SU-DHL-6 (cell line): ENCODE measurements around the gene ZNF579.

Source experiments
- H2AFZ ChIP-seq: fragments of 200-600 bp; sonication (generic); 2 replicates; pipeline ENCODE4 v1.6.1; 2014; ENCODE audit warnings: low read depth, mild to moderate bottlenecking, moderate library complexity, mixed read lengths, antibody characterized with exemption, low read length; ENCODE audit not compliant: severe bottlenecking
- H3F3A ChIP-seq: fragments of 200-600 bp; shearing (Covaris generic); 2 replicates; pipeline ENCODE4 v1.6.0; 2016; ENCODE audit warnings: antibody characterized with exemption, mild to moderate bottlenecking; ENCODE audit not compliant: insufficient read depth
- H3K27ac ChIP-seq: fragments of 200-600 bp; sonication (generic); 2 replicates; pipeline ENCODE4 v1.5.1; 2016; ENCODE audit warnings: low read depth, mild to moderate bottlenecking, low read length, moderate library complexity, mixed read lengths
- H3K27me3 ChIP-seq: fragments of 200-600 bp; sonication (generic), shearing (Covaris generic); 2 replicates; pipeline ENCODE4 v1.6.0; 2014; ENCODE audit warnings: mild to moderate bottlenecking, low read length
- H3K36me3 ChIP-seq: fragments of 200-600 bp; sonication (generic); 2 replicates; pipeline ENCODE4 v1.6.1; 2014; ENCODE audit warnings: mild to moderate bottlenecking, low read length, mixed read lengths
- H3K4me2 ChIP-seq: fragments of 300-600, 200-600 bp; shearing (Covaris generic), sonication (generic); 2 replicates; pipeline ENCODE4 v1.6.0; 2014; ENCODE audit warnings: low read length, low read depth, mild to moderate bottlenecking; ENCODE audit not compliant: poor library complexity, severe bottlenecking
- H3K4me3 ChIP-seq: fragments of 200-600 bp; sonication (generic); 2 replicates; pipeline ENCODE4 v1.5.1; 2014; ENCODE audit warnings: antibody characterized with exemption, low read length, mild to moderate bottlenecking, mixed read lengths; ENCODE audit not compliant: insufficient read depth, poor library complexity, severe bottlenecking
- H3K79me2 ChIP-seq: fragments of 200-600 bp; sonication (generic); 2 replicates; pipeline ENCODE4 v1.6.1; 2014; ENCODE audit warnings: mild to moderate bottlenecking, low read length, moderate library complexity; ENCODE audit not compliant: insufficient read depth
- H3K9ac ChIP-seq: fragments of 200-600 bp; sonication (generic); 2 replicates; pipeline ENCODE4 v1.7.0; 2014; ENCODE audit warnings: mild to moderate bottlenecking, low read length
- H3K9me2 ChIP-seq: fragments of 200-600 bp; sonication (generic); replicated peaks from 2 replicates; pipeline ENCODE4 v1.6.1; 2014; ENCODE audit warnings: low read length; ENCODE audit not compliant: insufficient read depth
- H3K9me3 ChIP-seq: fragments of 200-600 bp; sonication (generic); 2 replicates; pipeline ENCODE4 v1.6.1; 2014; ENCODE audit warnings: low read length, mixed read lengths; ENCODE audit not compliant: insufficient read depth
- H4K20me1 ChIP-seq: fragments of 200-600 bp; sonication (generic); 2 replicates; pipeline ENCODE4 v1.6.1; 2014; ENCODE audit warnings: low read depth, mild to moderate bottlenecking, antibody characterized with exemption, low read length, moderate library complexity, mixed read lengths
- EZH2phosphoT487 ChIP-seq: fragments of 200-600 bp; sonication (generic), shearing (Covaris generic); conservative IDR thresholded peaks from 2 replicates; pipeline ENCODE4 v1.6.1; 2018; ENCODE audit warnings: mild to moderate bottlenecking, antibody characterized with exemption, low read length, moderate library complexity, mixed read lengths
- TF ChIP-seq, protein P1 (sequence below): fragments of 200-600 bp; sonication (generic); IDR thresholded peaks from one replicate; pipeline ENCODE4 v1.5.1; 2017; ENCODE audit warnings: antibody characterized with exemption, mild to moderate bottlenecking, low read length, moderate library complexity; ENCODE audit not compliant: insufficient read depth, poor library complexity, severe bottlenecking

ZNF579 gene

DNA sequence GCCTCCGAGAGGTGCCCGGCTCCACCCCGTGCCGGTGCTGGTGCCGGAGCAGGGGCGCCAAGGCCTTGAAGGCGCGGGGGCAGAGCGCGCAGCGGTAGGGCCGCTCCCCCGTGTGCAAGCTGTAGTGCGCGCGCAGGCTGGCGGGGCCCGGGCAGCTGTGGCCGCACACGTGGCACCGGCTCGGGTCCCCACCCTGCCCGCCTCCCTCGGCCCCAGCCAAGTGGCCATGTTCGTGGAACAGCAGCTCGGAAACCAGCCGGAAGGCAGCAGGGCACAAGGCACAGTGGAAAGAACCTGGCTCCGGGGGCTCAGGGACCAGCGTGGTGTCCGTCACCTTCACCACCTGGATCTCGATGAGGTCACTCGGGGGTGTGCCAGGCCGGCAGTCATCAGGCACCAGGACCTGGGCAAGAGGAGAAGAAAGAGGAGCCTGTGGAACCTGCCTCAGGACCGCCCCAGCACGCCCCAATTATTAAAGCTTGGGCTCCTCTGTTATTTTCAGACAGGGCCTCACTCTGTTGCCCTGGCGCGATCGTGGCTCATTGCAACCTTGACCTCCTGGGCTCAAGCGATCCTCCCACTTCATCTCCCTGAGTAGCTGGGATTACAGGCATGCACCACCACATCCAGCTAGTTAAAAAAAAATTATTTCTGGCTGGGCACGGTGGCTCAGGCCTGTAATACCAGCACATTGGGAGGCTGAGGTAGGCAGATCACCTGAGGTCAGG lies 41.8 kb upstream of the ZNF579 start:
- Histone ChIP-seq H3F3A (peaks cover 20% of the 10 kb centered on the region), H3K4me2 (no peak overlapping the region), H3K9me2 (no peaks in the 10 kb centered on the region), H3K27ac (no peak overlapping the region), H3K9ac (no peak overlapping the region), H3K79me2 (no peaks in the 10 kb centered on the region), H3K4me3 (no peak overlapping the region), H3K27me3 (no peaks in the 10 kb centered on the region), H4K20me1 (no peaks in the 10 kb centered on the region), H3K36me3 (no peaks in the 10 kb centered on the region), H2AFZ (no peak overlapping the region), H3K9me3 (no peaks in the 10 kb centered on the region)
- TF ChIP-seq, protein P1, sequence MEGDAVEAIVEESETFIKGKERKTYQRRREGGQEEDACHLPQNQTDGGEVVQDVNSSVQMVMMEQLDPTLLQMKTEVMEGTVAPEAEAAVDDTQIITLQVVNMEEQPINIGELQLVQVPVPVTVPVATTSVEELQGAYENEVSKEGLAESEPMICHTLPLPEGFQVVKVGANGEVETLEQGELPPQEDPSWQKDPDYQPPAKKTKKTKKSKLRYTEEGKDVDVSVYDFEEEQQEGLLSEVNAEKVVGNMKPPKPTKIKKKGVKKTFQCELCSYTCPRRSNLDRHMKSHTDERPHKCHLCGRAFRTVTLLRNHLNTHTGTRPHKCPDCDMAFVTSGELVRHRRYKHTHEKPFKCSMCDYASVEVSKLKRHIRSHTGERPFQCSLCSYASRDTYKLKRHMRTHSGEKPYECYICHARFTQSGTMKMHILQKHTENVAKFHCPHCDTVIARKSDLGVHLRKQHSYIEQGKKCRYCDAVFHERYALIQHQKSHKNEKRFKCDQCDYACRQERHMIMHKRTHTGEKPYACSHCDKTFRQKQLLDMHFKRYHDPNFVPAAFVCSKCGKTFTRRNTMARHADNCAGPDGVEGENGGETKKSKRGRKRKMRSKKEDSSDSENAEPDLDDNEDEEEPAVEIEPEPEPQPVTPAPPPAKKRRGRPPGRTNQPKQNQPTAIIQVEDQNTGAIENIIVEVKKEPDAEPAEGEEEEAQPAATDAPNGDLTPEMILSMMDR: no peak
- TF ChIP-seq EZH2phosphoT487: no peak

DNA sequence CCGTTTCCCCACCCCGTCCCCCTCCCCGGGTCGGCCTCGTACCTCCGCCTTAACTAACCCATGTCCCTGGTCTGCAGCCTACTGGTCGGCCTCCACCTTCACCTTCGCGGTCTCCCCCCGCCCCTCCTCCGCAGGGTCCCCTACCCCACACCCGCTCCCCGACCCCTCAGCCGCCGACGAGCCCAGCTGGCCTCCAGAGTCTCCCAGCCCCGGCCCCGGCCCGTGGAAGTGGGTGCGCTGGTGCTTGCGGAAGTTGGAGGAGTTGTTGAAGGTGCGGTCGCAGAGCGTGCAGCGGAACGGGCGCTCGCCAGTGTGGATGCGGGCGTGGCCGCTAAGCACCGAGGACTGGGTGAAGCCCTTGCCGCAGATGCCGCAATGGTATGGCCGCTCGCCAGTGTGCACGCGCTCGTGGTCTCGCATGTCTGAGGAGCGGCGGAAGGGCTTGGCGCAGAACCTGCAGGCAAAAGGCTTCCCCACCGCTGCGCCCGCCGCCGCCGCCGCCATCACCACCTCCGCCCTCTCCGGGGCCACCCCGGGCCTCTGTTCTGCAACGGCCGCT lies 41.1 kb upstream of the ZNF579 start:
- no peaks in the 10 kb centered on the region for H3K79me2 ChIP-seq
- H3K9me3 ChIP-seq: no peaks in the 10 kb centered on the region
- no peak overlapping the region for H3K4me2 ChIP-seq

DNA sequence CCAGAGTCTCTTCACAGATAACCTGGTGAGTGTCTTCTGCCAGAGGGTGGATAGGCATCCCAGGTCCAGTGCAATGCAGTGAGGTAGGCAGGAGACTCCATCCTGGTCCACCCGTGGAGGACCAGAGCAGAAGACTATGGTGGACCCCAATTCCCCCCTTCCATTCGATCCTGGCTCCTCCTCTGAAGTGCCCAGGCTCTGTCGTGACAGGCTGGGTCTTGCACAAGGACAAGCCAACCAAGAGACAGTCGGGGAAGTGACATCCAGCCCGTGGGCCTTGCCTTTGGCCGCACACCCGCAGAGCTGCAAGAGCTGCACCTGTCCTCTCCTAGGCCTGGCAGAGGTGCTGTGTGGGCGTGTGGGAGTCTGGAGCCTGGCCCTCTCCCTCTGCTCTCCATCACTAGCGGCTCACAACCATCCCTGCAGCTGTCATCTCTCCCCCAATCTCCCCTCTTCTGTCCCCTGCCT lies 40.6 kb upstream of the ZNF579 start:
- Histone ChIP-seq H3K4me2 (no peak overlapping the region), H3F3A (peaks cover 20% of the 10 kb centered on the region), H3K79me2 (no peaks in the 10 kb centered on the region), H3K9me2 (no peaks in the 10 kb centered on the region), H2AFZ (no peak overlapping the region), H4K20me1 (no peaks in the 10 kb centered on the region), H3K27me3 (no peaks in the 10 kb centered on the region), H3K4me3 (no peak overlapping the region), H3K27ac (no peak overlapping the region), H3K36me3 (no peaks in the 10 kb centered on the region), H3K9me3 (no peaks in the 10 kb centered on the region), H3K9ac (no peak overlapping the region)
- TF ChIP-seq, protein P1: no peak
- TF ChIP-seq EZH2phosphoT487: no peak

More for the DNA sequence above, 41.1 kb upstream of the ZNF579 start:
- no peak overlapping the region for H3K27ac ChIP-seq
- H3F3A ChIP-seq: peaks cover 20% of the 10 kb centered on the region
- no peaks in the 10 kb centered on the region for H3K36me3 ChIP-seq
- no peak overlapping the region for H3K4me3 ChIP-seq
- no peaks in the 10 kb centered on the region for H3K9me2 ChIP-seq
- H2AFZ ChIP-seq: no peak overlapping the region
- no peak overlapping the region for H3K9ac ChIP-seq
- TF ChIP-seq EZH2phosphoT487: no peak
- TF ChIP-seq, protein P1: no peak
- H4K20me1 ChIP-seq: no peaks in the 10 kb centered on the region
- H3K27me3 ChIP-seq: no peaks in the 10 kb centered on the region
